Activated naive CD4-positive, alpha-beta T cell treated with anti-CD3 and anti-CD28 coated beads, Interleukin-2, amount 50 U/mL, for 16 hours (primary cell): ENCODE results near the gene HYI.
"Not testable (repeated sequence)": the region's sequence is repeated elsewhere in the genome, so short reads cannot be mapped to it uniquely, and the experiment has no call there.

Experiments used
- DNase-seq: peaks from one replicate; pipeline ENCODE4 v3.0.0-alpha.2; 2020

HYI gene

GRCh38 chr1:43453442-43454269 is at the start of gene HYI:
Gene HYI (minus strand): TSS chr1:43453931. CDS start chr1:43453793, 138 bp downstream.
- peak; percentile 66 for DNase-seq

GRCh38 chr1:43501806-43502205 is 48.1 kb upstream of the HYI start:
- DNase-seq, result not testable (repeated sequence)

GRCh38 chr1:43499898-43500297 is 46.2 kb upstream of the HYI start:
- no peak for DNase-seq

- DNase-seq, result no peak
Measured at GRCh38 chr1:43495204-43495603, 41.5 kb upstream of the HYI start.

GRCh38 chr1:43493661-43494450 is 40.1 kb upstream of the HYI start:
- DNase-seq, result no peak

- no peak for DNase-seq
Measured at GRCh38 chr1:43492826-43493225, 39.1 kb upstream of the HYI start.

- no peak for DNase-seq
Measured at GRCh38 chr1:43491061-43491460, 37.3 kb upstream of the HYI start.

GRCh38 chr1:43488165-43488564 is 34.4 kb upstream of the HYI start:
- no peak for DNase-seq

- no peak for DNase-seq
Measured at GRCh38 chr1:43484367-43484766, 30.6 kb upstream of the HYI start.

- DNase-seq, result no peak
Measured at GRCh38 chr1:43482215-43482614, 28.5 kb upstream of the HYI start.

GRCh38 chr1:43481491-43481890 is 27.8 kb upstream of the HYI start:
- no peak for DNase-seq

- no peak for DNase-seq
Measured at GRCh38 chr1:43479414-43479813, 25.7 kb upstream of the HYI start.

- DNase-seq, result no peak
Measured at GRCh38 chr1:43477716-43478115, 24.0 kb upstream of the HYI start.

GRCh38 chr1:43475611-43476401 is 22.1 kb upstream of the HYI start:
- not testable (repeated sequence) for DNase-seq

GRCh38 chr1:43473463-43473862 is 19.7 kb upstream of the HYI start:
- DNase-seq, result no peak

- DNase-seq, result not testable (repeated sequence)
Measured at GRCh38 chr1:43472463-43473151, 18.9 kb upstream of the HYI start.

GRCh38 chr1:43472087-43472462 is 18.3 kb upstream of the HYI start:
- DNase-seq, result no peak

- no peak for DNase-seq
Measured at GRCh38 chr1:43469932-43470331, 16.2 kb upstream of the HYI start.

GRCh38 chr1:43468414-43468813 is 14.7 kb upstream of the HYI start:
- no peak for DNase-seq

GRCh38 chr1:43466403-43466802 is 12.7 kb upstream of the HYI start:
- no peak for DNase-seq

- no peak for DNase-seq
Measured at GRCh38 chr1:43465505-43466067, 11.9 kb upstream of the HYI start.
